HFFc6 (cell line): ENCODE results near the gene IFT25. TPM values are rescaled to one million over a fixed set of nuclear protein-coding genes. Genes with fewer than 3 reads are reported as not detected.
A peak's percentile ranks its signal among the peaks of the same experiment; 100 is the strongest.

Experiments used
- DNase-seq: peaks from one replicate; pipeline ENCODE4 v3.0.0-alpha.2; 2018
- H3K27ac Mint-ChIP-seq: 2 replicates; pipeline ENCODE4 v1.8.0; 2020; ENCODE audit warnings: mild to moderate bottlenecking, mixed read lengths
- H3K27me3 Mint-ChIP-seq: 2 replicates; pipeline ENCODE4 v1.8.0; 2021; ENCODE audit warnings: mild to moderate bottlenecking, moderate library complexity, mixed read lengths; ENCODE audit not compliant: insufficient read depth
- H3K36me3 Mint-ChIP-seq: 2 replicates; pipeline ENCODE4 v1.8.0; 2021; ENCODE audit warnings: low read depth, mixed read lengths
- H3K4me1 Mint-ChIP-seq: 2 replicates; pipeline ENCODE4 v1.8.0; 2020; ENCODE audit warnings: low read depth, mixed read lengths
- H3K4me3 Mint-ChIP-seq: 2 replicates; pipeline ENCODE4 v1.8.0; 2020; ENCODE audit warnings: mild to moderate bottlenecking, moderate library complexity, mixed read lengths
- H3K9me3 Mint-ChIP-seq: 2 replicates; pipeline ENCODE4 v1.8.0; 2020; ENCODE audit warnings: mild to moderate bottlenecking, mixed read lengths
- CTCF ChIP-seq: fragments of 200-600 bp; sonication (generic); IDR thresholded peaks from 2 replicates; pipeline ENCODE4 v1.5.0; 2021; ENCODE audit warnings: antibody characterized with exemption, mild to moderate bottlenecking
- total RNA-seq, 6 experiments: library from RNA; stranded (reverse); fragmentation: NEBNext Ultra II Directional; extraction: Animal tissue kit (Norgen Biotek cat#: 25700); gene quantifications; 2 replicates in 1 of 6; 3 replicates in 5 of 6; pipeline ENCODE4 v1.2.3, GENCODE V29; 2021

IFT25 gene
- total RNA-seq, 6 experiments from 2014 or later = 20.9 to 36.9 (median 35.1) TPM

- TF ChIP-seq CTCF = no peak
- Mint-ChIP-seq H3K27me3 (peaks cover 1% of the 10 kb centered on the region), H3K36me3 (no peaks in the 10 kb centered on the region), H3K27ac (no peak overlapping the region), H3K9me3 (no peaks in the 10 kb centered on the region), H3K4me3 (no peak overlapping the region), H3K4me1 (peaks cover 12% of the 10 kb centered on the region)
- DNase-seq = no peak
Measured at GRCh38 chr1:53984726-53985125, 39.2 kb upstream of the IFT25 start.

GRCh38 chr1:53982763-53983104, 37.2 kb upstream of the IFT25 start:
- H3K9me3 Mint-ChIP-seq = no peaks in the 10 kb centered on the region
- H3K36me3 Mint-ChIP-seq = no peaks in the 10 kb centered on the region
- DNase-seq = no peak
- H3K27me3 Mint-ChIP-seq = no peaks in the 10 kb centered on the region; the same call in none of the 2 replicates
- TF ChIP-seq CTCF = no peak
- H3K27ac Mint-ChIP-seq = peak overlapping the region; percentile 65
- H3K4me1 Mint-ChIP-seq = peaks cover 12% of the 10 kb centered on the region
- H3K4me3 Mint-ChIP-seq = peak overlapping the region; percentile 80

GRCh38 chr1:53982034-53982762, 36.7 kb upstream of the IFT25 start:
- Mint-ChIP-seq H3K27ac (peak overlapping the region; percentile 65), H3K4me3 (peak overlapping the region; percentile 80), H3K36me3 (no peaks in the 10 kb centered on the region), H3K4me1 (peaks cover 12% of the 10 kb centered on the region), H3K9me3 (no peaks in the 10 kb centered on the region), H3K27me3 (no peaks in the 10 kb centered on the region; the same call in none of the 2 replicates)
- TF ChIP-seq CTCF = no peak
- DNase-seq = peak; percentile 48

- TF ChIP-seq CTCF = no peak
- no peak for DNase-seq
- Mint-ChIP-seq H3K27ac (no peak overlapping the region), H3K27me3 (no peaks in the 10 kb centered on the region; the same call in 1 of the 2 replicates), H3K4me1 (peaks cover 12% of the 10 kb centered on the region), H3K9me3 (no peaks in the 10 kb centered on the region), H3K4me3 (no peak overlapping the region), H3K36me3 (no peaks in the 10 kb centered on the region)
Measured at GRCh38 chr1:53981220-53981619, 35.7 kb upstream of the IFT25 start.

GRCh38 chr1:53979712-53980450, 34.4 kb upstream of the IFT25 start:
- no peak overlapping the region for H3K4me3 Mint-ChIP-seq
- no peak for TF ChIP-seq CTCF
- no peaks in the 10 kb centered on the region for H3K9me3 Mint-ChIP-seq
- no peak for DNase-seq
- H3K27me3 Mint-ChIP-seq = no peaks in the 10 kb centered on the region; the same call in 1 of the 2 replicates
- H3K27ac Mint-ChIP-seq = no peak overlapping the region
- peaks cover 12% of the 10 kb centered on the region for H3K4me1 Mint-ChIP-seq
- H3K36me3 Mint-ChIP-seq = peaks cover 8% of the 10 kb centered on the region
